DOHH2 (cell line): ENCODE measurements around the gene LCT.

Experiments used
- H3F3A ChIP-seq: fragments of 200-600 bp; sonication (generic), shearing (Covaris generic); 2 replicates; pipeline ENCODE4 v1.6.0; 2016; ENCODE audit warnings: antibody characterized with exemption, mild to moderate bottlenecking; ENCODE audit not compliant: control insufficient read depth, insufficient read depth
- H3K27ac ChIP-seq: fragments of 200-600 bp; sonication (generic); 2 replicates; pipeline ENCODE4 v1.5.1; 2014; ENCODE audit warnings: low read depth, mild to moderate bottlenecking, low read length, moderate library complexity
- H3K27me3 ChIP-seq: fragments of 200-600 bp; sonication (generic); 2 replicates; pipeline ENCODE4 v1.6.1; 2014; ENCODE audit warnings: mild to moderate bottlenecking, low read length, mixed read lengths; ENCODE audit not compliant: control insufficient read depth
- H3K36me3 ChIP-seq: fragments of 200-600 bp; sonication (generic); 2 replicates; pipeline ENCODE4 v1.6.1; 2014; ENCODE audit warnings: mild to moderate bottlenecking, low read length, moderate library complexity, mixed read lengths; ENCODE audit not compliant: control insufficient read depth
- H3K4me1 ChIP-seq: fragments of 200-600 bp; sonication (generic); 2 replicates; pipeline ENCODE4 v1.6.1; 2014; ENCODE audit warnings: mild to moderate bottlenecking, low read length, mixed read lengths; ENCODE audit not compliant: control insufficient read depth
- H3K4me2 ChIP-seq: fragments of 200-600 bp; sonication (generic); 2 replicates; pipeline ENCODE4 v1.6.0; 2014; ENCODE audit warnings: mild to moderate bottlenecking, low read length, moderate library complexity
- H3K4me3 ChIP-seq: fragments of 200-600 bp; sonication (generic); 2 replicates; pipeline ENCODE4 v1.5.1; 2014; ENCODE audit warnings: mild to moderate bottlenecking, low read length, mixed read lengths
- H3K79me2 ChIP-seq: fragments of 200-600 bp; sonication (generic); 2 replicates; pipeline ENCODE4 v1.6.1; 2014; ENCODE audit warnings: mild to moderate bottlenecking, low read length, mixed read lengths; ENCODE audit not compliant: control insufficient read depth
- H3K9me2 ChIP-seq: fragments of 200-600 bp; sonication (generic); replicated peaks from 2 replicates; pipeline ENCODE4 v1.6.1; 2014; ENCODE audit warnings: mild to moderate bottlenecking, low read length, mixed read lengths; ENCODE audit not compliant: control insufficient read depth
- H3K9me3 ChIP-seq: fragments of 200-600 bp; sonication (generic); 2 replicates; pipeline ENCODE4 v1.6.1; 2014; ENCODE audit warnings: antibody characterized with exemption, low read length, mixed read lengths; ENCODE audit not compliant: control insufficient read depth, insufficient read depth
- H4K20me1 ChIP-seq: fragments of 200-600 bp; sonication (generic); 2 replicates; pipeline ENCODE4 v1.6.0; 2014; ENCODE audit warnings: low read depth, mild to moderate bottlenecking, antibody characterized with exemption, low read length, moderate library complexity; ENCODE audit not compliant: control insufficient read depth, insufficient read depth
- EZH2phosphoT487 ChIP-seq: fragments of 200-600 bp; sonication (generic); IDR thresholded peaks from 2 replicates; pipeline ENCODE4 v1.6.1; 2017; ENCODE audit warnings: borderline replicate concordance, mild to moderate bottlenecking, antibody characterized with exemption, low read length, moderate library complexity, mixed read lengths
- TF ChIP-seq, protein P1 (sequence below): fragments of 200-600 bp; sonication (generic); IDR thresholded peaks from one replicate; pipeline ENCODE4 v1.5.1; 2014; ENCODE audit warnings: antibody characterized with exemption, mild to moderate bottlenecking, low read depth, low read length; ENCODE audit not compliant: poor library complexity, severe bottlenecking

The LCT gene

DNA sequence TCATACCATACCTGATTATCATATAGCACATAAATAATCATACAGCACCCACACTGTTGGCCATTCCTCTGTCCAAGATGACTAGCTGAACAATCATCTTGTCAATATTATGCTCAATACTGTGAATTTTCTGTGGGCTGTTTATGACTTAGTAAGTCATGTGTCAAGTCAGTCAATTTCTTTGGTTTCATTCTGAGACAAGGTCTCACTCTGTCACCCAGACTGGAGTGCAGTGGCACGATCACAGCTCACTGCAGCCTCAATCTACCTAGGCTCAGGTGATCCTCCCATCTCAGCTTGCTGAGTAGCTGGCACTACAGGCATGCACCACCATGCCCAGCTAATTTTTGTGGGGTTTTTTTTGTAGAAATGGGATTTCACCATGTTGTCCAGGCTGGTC lies 33.6 kb upstream of the LCT start:
- Histone ChIP-seq H3K4me2 (no peak overlapping the region), H4K20me1 (peaks cover 24% of the 10 kb centered on the region), H3K27ac (no peak overlapping the region), H3K36me3 (peaks cover 100% of the 10 kb centered on the region), H3K27me3 (no peaks in the 10 kb centered on the region), H3K79me2 (peaks cover 74% of the 10 kb centered on the region), H3F3A (peaks cover 9% of the 10 kb centered on the region; the same call in 1 of the 2 replicates), H3K9me3 (no peaks in the 10 kb centered on the region), H3K4me3 (no peak overlapping the region), H3K4me1 (peaks cover 30% of the 10 kb centered on the region), H3K9me2 (no peaks in the 10 kb centered on the region)
- TF ChIP-seq EZH2phosphoT487 = no peak
- TF ChIP-seq, protein P1, sequence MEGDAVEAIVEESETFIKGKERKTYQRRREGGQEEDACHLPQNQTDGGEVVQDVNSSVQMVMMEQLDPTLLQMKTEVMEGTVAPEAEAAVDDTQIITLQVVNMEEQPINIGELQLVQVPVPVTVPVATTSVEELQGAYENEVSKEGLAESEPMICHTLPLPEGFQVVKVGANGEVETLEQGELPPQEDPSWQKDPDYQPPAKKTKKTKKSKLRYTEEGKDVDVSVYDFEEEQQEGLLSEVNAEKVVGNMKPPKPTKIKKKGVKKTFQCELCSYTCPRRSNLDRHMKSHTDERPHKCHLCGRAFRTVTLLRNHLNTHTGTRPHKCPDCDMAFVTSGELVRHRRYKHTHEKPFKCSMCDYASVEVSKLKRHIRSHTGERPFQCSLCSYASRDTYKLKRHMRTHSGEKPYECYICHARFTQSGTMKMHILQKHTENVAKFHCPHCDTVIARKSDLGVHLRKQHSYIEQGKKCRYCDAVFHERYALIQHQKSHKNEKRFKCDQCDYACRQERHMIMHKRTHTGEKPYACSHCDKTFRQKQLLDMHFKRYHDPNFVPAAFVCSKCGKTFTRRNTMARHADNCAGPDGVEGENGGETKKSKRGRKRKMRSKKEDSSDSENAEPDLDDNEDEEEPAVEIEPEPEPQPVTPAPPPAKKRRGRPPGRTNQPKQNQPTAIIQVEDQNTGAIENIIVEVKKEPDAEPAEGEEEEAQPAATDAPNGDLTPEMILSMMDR = no peak

DNA sequence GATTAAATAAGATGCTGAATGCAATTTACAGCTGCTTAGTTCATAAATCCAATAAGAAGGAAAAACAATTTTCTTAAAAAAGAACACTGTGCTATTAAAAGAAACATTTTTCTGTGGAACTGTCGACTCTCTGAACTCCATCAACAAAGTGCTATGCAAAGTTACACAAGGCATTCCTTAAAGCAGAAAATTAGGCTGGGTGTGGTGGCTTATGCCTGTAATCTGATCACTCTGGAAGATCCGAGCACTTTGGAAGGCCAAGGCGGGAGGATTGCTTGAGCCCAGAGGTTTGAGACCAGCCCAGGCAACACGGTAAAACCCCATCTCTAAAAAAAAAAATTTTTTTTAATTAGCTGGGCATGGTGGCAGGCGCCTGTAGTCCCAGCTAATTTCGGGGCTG lies 26.2 kb upstream of the LCT start:
- Histone ChIP-seq H3K9me3 (no peaks in the 10 kb centered on the region), H3K4me2 (no peak overlapping the region), H3K36me3 (peaks cover 89% of the 10 kb centered on the region), H3K27ac (no peak overlapping the region), H3K79me2 (peaks cover 27% of the 10 kb centered on the region), H3K4me3 (no peak overlapping the region), H3K4me1 (no peaks in the 10 kb centered on the region), H3K27me3 (no peaks in the 10 kb centered on the region), H3K9me2 (no peaks in the 10 kb centered on the region), H3F3A (no peaks in the 10 kb centered on the region), H4K20me1 (no peaks in the 10 kb centered on the region)
- no peak for TF ChIP-seq EZH2phosphoT487
- TF ChIP-seq, protein P1 = no peak

DNA sequence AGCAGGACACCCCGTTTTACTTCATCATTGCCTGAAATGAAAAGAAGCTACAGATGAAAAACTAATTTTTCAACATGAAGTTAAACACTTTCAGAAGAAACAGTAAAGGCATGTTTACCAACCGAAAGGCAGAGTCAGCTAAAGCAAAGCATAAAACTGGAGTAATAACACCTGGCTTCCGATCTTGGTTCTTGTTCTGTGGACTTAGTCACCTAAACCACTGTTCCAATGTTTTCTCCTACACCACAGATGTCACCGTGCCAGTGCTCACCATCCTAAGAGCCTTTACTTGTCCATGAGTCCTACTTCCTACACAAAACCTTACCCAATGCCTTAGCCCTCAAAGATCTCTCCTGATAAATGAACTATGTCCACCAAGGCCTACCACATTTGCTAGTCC lies 25.7 kb upstream of the LCT start:
- Histone ChIP-seq H3K4me1 (no peaks in the 10 kb centered on the region), H3K27me3 (no peaks in the 10 kb centered on the region), H3K9me2 (no peaks in the 10 kb centered on the region), H3K27ac (no peak overlapping the region), H3K79me2 (peaks cover 23% of the 10 kb centered on the region), H3K9me3 (no peaks in the 10 kb centered on the region), H4K20me1 (no peaks in the 10 kb centered on the region), H3K36me3 (peaks cover 89% of the 10 kb centered on the region), H3K4me3 (no peak overlapping the region), H3K4me2 (no peak overlapping the region), H3F3A (no peaks in the 10 kb centered on the region)
- no peak for TF ChIP-seq EZH2phosphoT487
- TF ChIP-seq, protein P1 = no peak

DNA sequence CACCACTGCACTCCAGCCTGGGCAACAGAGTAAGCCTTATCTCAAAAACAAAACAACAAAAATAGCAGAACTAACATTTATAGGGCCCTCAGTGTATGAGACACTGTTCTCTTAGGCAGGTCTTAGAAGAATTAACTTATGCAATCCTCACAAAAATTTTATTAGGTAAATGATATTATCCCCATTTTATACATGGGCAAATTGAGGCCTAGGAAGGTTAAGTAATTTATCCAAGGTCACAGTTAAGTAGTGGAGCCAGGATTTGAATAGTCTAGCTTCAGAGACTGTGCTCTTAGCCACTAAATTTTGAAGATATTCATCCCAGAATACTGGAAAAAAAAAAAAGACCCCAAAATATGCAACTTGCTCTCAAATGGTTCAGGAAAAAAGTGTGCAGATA lies 16.4 kb upstream of the LCT start:
- H3K36me3 ChIP-seq = peaks cover 92% of the 10 kb centered on the region

More for the DNA sequence above, 16.4 kb upstream of the LCT start:
- TF ChIP-seq, protein P1 = no peak
- no peak for TF ChIP-seq EZH2phosphoT487
- Histone ChIP-seq H3F3A (peaks cover 10% of the 10 kb centered on the region; the same call in 1 of the 2 replicates), H3K27me3 (no peaks in the 10 kb centered on the region), H3K9me3 (no peaks in the 10 kb centered on the region), H3K4me2 (no peak overlapping the region), H3K4me3 (no peak overlapping the region), H3K79me2 (no peaks in the 10 kb centered on the region), H3K9me2 (no peaks in the 10 kb centered on the region), H3K4me1 (no peaks in the 10 kb centered on the region), H3K27ac (no peak overlapping the region), H4K20me1 (peaks cover 4% of the 10 kb centered on the region; the same call in 1 of the 2 replicates)
